BE2C (cell line): ENCODE measurements around the gene DENND6B.
A peak's percentile ranks its signal among the peaks of the same experiment; 100 is the strongest.

Experiments
- DNase-seq: peaks from one replicate; pipeline ENCODE4 v3.0.0-alpha.2; 2020
- H3K27me3 ChIP-seq: fragments of 250-450 bp; sonication (Bioruptor Pico); 2 replicates; pipeline ENCODE4 v1.5.1; 2020; ENCODE audit warnings: mild to moderate bottlenecking
- H3K36me3 ChIP-seq: fragments of 250-450 bp; sonication (Bioruptor Pico); 2 replicates; pipeline ENCODE4 v1.5.1; 2020; ENCODE audit warnings: mild to moderate bottlenecking
- H3K4me1 ChIP-seq: fragments of 250-450 bp; sonication (Bioruptor Pico); 2 replicates; pipeline ENCODE4 v1.5.1; 2020
- H3K4me3 ChIP-seq: 2 replicates; pipeline ENCODE4 v1.5.1; 2011; ENCODE audit warnings: low read depth, low read length
- H3K9me3 ChIP-seq: fragments of 250-450 bp; sonication (Bioruptor Pico); 2 replicates; pipeline ENCODE4 v1.5.1; 2020
- CTCF ChIP-seq: IDR thresholded peaks from 2 replicates; pipeline ENCODE4 v1.5.1; 2012; ENCODE audit warnings: mild to moderate bottlenecking, low read depth, low read length

DENND6B gene

DNA sequence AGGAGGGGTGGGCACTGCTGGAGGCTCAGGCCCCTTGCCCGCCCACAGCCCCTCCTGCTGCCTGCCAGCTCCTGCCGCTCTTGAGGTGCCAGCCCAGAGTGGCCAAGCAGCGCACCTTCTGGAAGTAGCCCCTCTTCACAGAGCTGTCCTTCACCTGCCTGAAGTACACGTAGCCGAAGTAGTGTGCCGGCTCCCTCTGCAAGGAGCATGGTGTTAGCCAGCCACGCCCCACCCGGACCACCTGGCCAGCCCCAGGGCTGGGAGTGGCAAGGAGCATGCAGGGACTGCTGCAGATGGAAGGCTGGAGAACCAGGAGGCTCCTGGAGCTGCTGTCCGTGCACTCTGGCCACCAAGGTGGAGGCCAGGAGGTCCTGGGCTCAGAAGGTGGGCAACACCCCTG is 9.6 kb downstream of the DENND6B start:
- H3K27me3 ChIP-seq, result no peaks in the 10 kb centered on the region
- no peak for TF ChIP-seq CTCF
- peaks cover 9% of the 10 kb centered on the region for H3K4me1 ChIP-seq
- H3K4me3 ChIP-seq, result no peak overlapping the region
- DNase-seq, result peak; percentile 16
- H3K36me3 ChIP-seq, result no peaks in the 10 kb centered on the region
- H3K9me3 ChIP-seq, result no peaks in the 10 kb centered on the region

GRCh38 chr22:50316114-50317065 is 10.4 kb downstream of the DENND6B start:
- TF ChIP-seq CTCF, result no peak
- H3K4me1 ChIP-seq, result peaks cover 9% of the 10 kb centered on the region
- DNase-seq, result peak; percentile 7
- no peaks in the 10 kb centered on the region for H3K27me3 ChIP-seq
- no peaks in the 10 kb centered on the region for H3K9me3 ChIP-seq
- no peaks in the 10 kb centered on the region for H3K36me3 ChIP-seq
- H3K4me3 ChIP-seq, result no peak overlapping the region

DNA sequence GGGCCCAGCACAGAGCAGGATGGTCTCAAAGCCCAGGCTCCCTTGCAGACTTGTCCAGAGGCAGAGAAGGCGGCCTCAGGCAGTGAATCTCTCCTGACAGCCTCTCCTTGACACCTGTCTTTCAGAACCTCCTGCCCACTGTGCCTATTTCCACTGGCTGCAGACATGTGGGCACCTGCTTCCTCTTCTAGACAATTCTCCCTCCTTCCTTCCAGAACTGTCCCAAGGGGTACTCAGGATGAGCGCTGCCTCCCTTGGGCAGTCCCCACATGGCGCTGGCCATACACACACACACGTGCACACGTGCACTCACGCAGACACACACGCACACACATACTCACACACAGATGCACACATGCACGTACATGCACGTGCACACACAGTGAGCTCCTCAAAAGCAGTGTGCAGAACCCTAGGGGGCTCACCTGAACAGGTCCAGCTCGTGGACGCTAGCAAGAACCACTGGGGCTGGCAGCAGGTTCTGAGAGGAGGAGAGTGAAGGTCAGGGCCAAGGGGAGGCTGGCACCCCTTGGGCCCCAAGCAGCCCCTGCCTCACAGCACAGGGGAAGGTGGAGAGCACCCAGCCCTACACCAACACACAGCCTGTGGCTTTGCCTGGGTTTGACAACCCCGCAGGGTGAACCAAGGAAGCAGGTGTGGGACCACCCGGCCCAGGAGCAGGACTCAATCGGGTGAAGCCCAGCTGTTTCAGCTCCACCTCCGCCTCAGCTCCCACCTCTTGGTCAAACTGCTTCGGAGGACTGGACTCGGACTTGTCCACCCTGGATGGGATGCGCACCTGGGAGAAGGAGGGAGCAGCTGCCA is 11.3 kb downstream of the DENND6B start:
- peak; percentile 11 for DNase-seq
- H3K36me3 ChIP-seq, result no peaks in the 10 kb centered on the region
- no peaks in the 10 kb centered on the region for H3K27me3 ChIP-seq
- no peaks in the 10 kb centered on the region for H3K9me3 ChIP-seq
- TF ChIP-seq CTCF, result no peak
- peaks cover 9% of the 10 kb centered on the region for H3K4me1 ChIP-seq
- no peak overlapping the region for H3K4me3 ChIP-seq

DNA sequence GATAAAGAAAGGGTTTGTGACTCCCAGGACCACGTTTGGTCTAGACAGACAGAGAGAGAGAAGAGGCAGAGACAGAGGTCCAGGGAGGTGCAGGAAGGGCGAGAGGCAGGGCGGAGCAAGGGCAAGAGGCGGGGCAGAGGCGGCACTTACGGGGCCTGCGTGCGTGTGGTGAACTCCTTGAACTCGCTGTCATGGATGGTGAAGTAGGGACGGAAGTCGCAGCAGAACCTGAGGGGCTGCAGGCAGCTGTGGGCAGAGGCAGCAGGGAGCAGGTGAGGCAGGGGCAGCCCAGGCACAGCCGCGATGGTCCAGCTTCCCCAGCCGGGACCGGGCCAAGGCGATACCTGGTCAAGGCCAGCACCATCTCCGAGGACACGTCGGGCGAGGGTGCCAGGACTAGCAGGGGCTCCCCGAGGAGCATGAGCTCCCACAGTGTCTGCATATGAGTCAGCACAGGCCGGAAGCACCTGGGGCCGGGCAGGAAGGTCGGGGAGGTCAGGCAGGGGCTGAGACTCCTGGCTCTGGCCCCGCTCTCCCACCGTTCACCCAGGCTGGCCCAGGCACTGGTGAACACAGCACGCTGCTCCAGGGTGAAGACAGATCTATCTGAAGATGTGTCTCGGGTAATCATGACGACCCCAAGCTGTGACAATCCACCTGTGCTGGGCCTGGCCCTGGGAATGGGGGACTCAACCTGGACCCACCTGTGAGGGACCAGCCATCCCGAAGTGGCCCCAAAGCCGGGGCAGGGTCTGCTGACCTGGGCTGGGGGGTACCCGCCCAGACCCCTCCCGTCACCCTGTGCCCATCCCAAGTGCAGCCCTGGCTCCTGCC is 12.1 kb downstream of the DENND6B start:
- no peaks in the 10 kb centered on the region for H3K9me3 ChIP-seq
- no peak for TF ChIP-seq CTCF
- DNase-seq, result peak; percentile 19
- H3K4me3 ChIP-seq, result no peak overlapping the region
- H3K27me3 ChIP-seq, result no peaks in the 10 kb centered on the region
- H3K36me3 ChIP-seq, result no peaks in the 10 kb centered on the region
- peaks cover 15% of the 10 kb centered on the region for H3K4me1 ChIP-seq

DNA sequence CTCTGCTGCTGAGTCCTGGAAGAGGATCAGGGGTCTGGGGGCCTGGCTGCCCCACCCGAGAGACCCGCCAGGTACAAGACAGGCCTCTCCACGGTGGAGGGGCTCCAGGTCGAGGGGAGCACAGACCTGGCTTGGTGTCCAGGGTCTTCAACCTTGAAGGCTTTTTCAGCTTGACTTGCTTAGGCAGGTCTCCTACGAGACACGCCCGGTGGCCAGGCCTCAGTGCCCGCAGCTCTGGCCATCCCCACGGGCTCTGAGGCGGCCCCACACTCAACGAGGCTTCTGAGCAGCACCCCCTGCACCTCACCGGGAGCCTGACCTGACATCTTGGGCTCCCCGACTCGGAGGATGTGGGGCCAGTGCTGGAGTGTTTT is 12.7 kb downstream of the DENND6B start:
- DNase-seq, result peak; percentile 7
- Histone ChIP-seq H3K9me3 (no peaks in the 10 kb centered on the region), H3K36me3 (no peaks in the 10 kb centered on the region), H3K4me3 (no peak overlapping the region), H3K27me3 (no peaks in the 10 kb centered on the region), H3K4me1 (peaks cover 20% of the 10 kb centered on the region)
- no peak for TF ChIP-seq CTCF
